Tibial nerve (tissue), 4 donors: ENCODE measurements around the gene NCOA5. TPM values are rescaled to one million over a fixed set of nuclear protein-coding genes. Genes with fewer than 3 reads are reported as not detected.

ENCODE experiments used
- DNase-seq, 2 donors: peaks; one replicate each; pipeline ENCODE4 v3.0.0-alpha.2; 2019; ENCODE audit warnings: low spot score in 2 of 2
- H3K27ac ChIP-seq, 4 donors: fragments of 200-600 bp; sonication (generic) in 3 of 4; one replicate each; pipeline ENCODE4 v1.5.1; 2017 to 2019; ENCODE audit warnings: mild to moderate bottlenecking in 1 of 4
- H3K27me3 ChIP-seq, 2 donors: fragments of 200-600 bp; sonication (generic) in 1 of 2; one replicate each; pipeline versions ENCODE4 v1.5.1 to v1.6.0; 2017 to 2019
- H3K36me3 ChIP-seq, 3 donors: fragments of 200-600 bp; sonication (generic); one replicate each; pipeline ENCODE4 v1.5.1; 2018 to 2019
- H3K4me1 ChIP-seq, 4 donors: fragments of 200-600 bp; sonication (generic) in 3 of 4; one replicate each; pipeline ENCODE4 v1.5.1; 2017 to 2019
- H3K4me3 ChIP-seq, 4 donors: fragments of 200-600 bp; sonication (generic) in 3 of 4; one replicate each; pipeline ENCODE4 v1.5.1; 2017 to 2019; ENCODE audit warnings: mild to moderate bottlenecking in 1 of 4, moderate library complexity in 1 of 4
- H3K9me3 ChIP-seq, 4 donors: fragments of 200-600 bp; sonication (generic) in 3 of 4; one replicate each; pipeline ENCODE4 v1.5.1; 2017 to 2019
- EP300 ChIP-seq, 2 donors: sonication (generic); formaldehyde crosslinking; IDR thresholded peaks; one replicate each; pipeline ENCODE4 v1.6.1; 2017; ENCODE audit warnings: antibody characterized with exemption in 2 of 2, mild to moderate bottlenecking in 1 of 2
- POLR2A ChIP-seq, 2 donors: fragments of 450-650 bp; IDR thresholded peaks; one replicate each; pipeline ENCODE4 v1.6.1; 2017; ENCODE audit warnings: antibody characterized with exemption in 2 of 2, mild to moderate bottlenecking in 2 of 2, moderate library complexity in 2 of 2
- WGBS, 2 donors: methylation state at CpG; one replicate each; pipeline ENCODE4 v1.1.5; 2018; 5-methylcytosine and 5-hydroxymethylcytosine counted together
- total RNA-seq, 4 donors: library from RNA; depleted of rRNA; stranded (reverse); fragments of >200 nt; gene quantifications; one replicate each; pipeline ENCODE4 v1.1.0, GENCODE V29; 2016
- TF ChIP-seq, protein P1 (sequence below), 5 experiments: fragments of 200-600 bp in 3 of 5; fragments of 450-650 bp in 2 of 5; sonication (generic) in 3 of 5; IDR thresholded peaks; one replicate each; pipeline ENCODE4 v1.5.1; 2016 to 2019; ENCODE audit warnings: antibody characterized with exemption in 5 of 5, mild to moderate bottlenecking in 3 of 5, moderate library complexity in 2 of 5

The NCOA5 gene
- total RNA-seq, 4 donors from 2014 or later, result 34.8 to 71.4 (median 47.2) TPM

GRCh38 chr20:46056027-46056833 is 33.5 kb downstream of the NCOA5 start:
- Histone ChIP-seq H3K27ac (no peak overlapping the region), H3K9me3 (no peaks in the 10 kb centered on the region), H3K36me3 (peaks cover 0 to 30% (median 0%) of the 10 kb centered on the region in 3 donors), H3K4me3 (no peak overlapping the region), H3K27me3 (peaks cover 0 to 25% of the 10 kb centered on the region in 2 donors), H3K4me1 (peaks cover 0 to 41% (median 25%) of the 10 kb centered on the region in 4 donors)
- no peak for TF ChIP-seq EP300 (IDR thresholded peaks at IDR 0.05)
- TF ChIP-seq, protein P1, sequence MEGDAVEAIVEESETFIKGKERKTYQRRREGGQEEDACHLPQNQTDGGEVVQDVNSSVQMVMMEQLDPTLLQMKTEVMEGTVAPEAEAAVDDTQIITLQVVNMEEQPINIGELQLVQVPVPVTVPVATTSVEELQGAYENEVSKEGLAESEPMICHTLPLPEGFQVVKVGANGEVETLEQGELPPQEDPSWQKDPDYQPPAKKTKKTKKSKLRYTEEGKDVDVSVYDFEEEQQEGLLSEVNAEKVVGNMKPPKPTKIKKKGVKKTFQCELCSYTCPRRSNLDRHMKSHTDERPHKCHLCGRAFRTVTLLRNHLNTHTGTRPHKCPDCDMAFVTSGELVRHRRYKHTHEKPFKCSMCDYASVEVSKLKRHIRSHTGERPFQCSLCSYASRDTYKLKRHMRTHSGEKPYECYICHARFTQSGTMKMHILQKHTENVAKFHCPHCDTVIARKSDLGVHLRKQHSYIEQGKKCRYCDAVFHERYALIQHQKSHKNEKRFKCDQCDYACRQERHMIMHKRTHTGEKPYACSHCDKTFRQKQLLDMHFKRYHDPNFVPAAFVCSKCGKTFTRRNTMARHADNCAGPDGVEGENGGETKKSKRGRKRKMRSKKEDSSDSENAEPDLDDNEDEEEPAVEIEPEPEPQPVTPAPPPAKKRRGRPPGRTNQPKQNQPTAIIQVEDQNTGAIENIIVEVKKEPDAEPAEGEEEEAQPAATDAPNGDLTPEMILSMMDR (IDR thresholded peaks at IDR 0.05), result no peak
- no peak for TF ChIP-seq POLR2A (IDR thresholded peaks at IDR 0.05)
- DNase-seq, result no peak
- WGBS, 2 donors, result 79 to 80% methylated on average over 15 of the region's 15 CpGs

GRCh38 chr20:46055269-46055668 is 34.5 kb downstream of the NCOA5 start:
- DNase-seq, result no peak
- 35 to 50% methylated on average over 1 of the region's 1 CpG for WGBS, 2 donors
- Histone ChIP-seq H3K27me3 (peaks cover 0 to 25% of the 10 kb centered on the region in 2 donors), H3K4me1 (peaks cover 0 to 31% (median 20%) of the 10 kb centered on the region in 4 donors), H3K27ac (no peak overlapping the region), H3K36me3 (peaks cover 0 to 20% (median 0%) of the 10 kb centered on the region in 3 donors), H3K9me3 (no peaks in the 10 kb centered on the region), H3K4me3 (no peak overlapping the region)
- TF ChIP-seq POLR2A (IDR thresholded peaks at IDR 0.05), result no peak
- TF ChIP-seq EP300 (IDR thresholded peaks at IDR 0.05), result no peak
- TF ChIP-seq, protein P1 (IDR thresholded peaks at IDR 0.05), result no peak

DNA sequence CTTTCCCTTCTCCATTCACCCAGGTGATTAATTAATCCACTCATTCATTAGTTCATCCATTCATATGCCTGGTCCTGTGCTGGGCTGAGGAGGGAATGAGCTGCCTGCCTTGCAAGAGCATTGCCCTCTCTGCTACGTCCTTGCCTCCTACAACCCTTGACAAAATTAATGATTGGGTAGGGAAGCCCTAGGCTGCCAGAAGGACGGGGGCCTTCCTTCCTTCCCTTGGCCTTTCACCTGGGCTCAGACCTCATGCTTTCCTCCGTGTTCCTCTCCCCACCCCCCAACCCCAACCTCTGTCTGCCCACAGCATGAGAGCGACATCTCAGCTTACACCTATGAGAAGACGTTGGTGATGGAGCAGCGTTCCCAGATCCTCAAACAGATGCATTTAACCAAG is 35.2 kb downstream of the NCOA5 start:
- no peak overlapping the region for H3K4me3 ChIP-seq
- DNase-seq, result no peak
- peaks cover 0 to 25% of the 10 kb centered on the region in 2 donors for H3K27me3 ChIP-seq
- WGBS, 2 donors, result 32 to 53% methylated on average over 6 of the region's 6 CpGs
- TF ChIP-seq POLR2A (IDR thresholded peaks at IDR 0.05) (no peak), EP300 (IDR thresholded peaks at IDR 0.05) (no peak)
- TF ChIP-seq, protein P1 (IDR thresholded peaks at IDR 0.05), result no peak
- H3K9me3 ChIP-seq, result no peaks in the 10 kb centered on the region
- H3K36me3 ChIP-seq, result peaks cover 0 to 14% (median 0%) of the 10 kb centered on the region in 3 donors
- H3K4me1 ChIP-seq, result peaks cover 0 to 28% (median 18%) of the 10 kb centered on the region in 4 donors
- H3K27ac ChIP-seq, result no peak overlapping the region

- no peak for DNase-seq
- 92 to 97% methylated on average over 8 of the region's 8 CpGs for WGBS, 2 donors
- TF ChIP-seq EP300 (IDR thresholded peaks at IDR 0.05) (no peak), POLR2A (IDR thresholded peaks at IDR 0.05) (no peak)
- TF ChIP-seq, protein P1 (IDR thresholded peaks at IDR 0.05), result no peak
- peaks cover 0 to 12% (median 0%) of the 10 kb centered on the region in 3 donors for H3K36me3 ChIP-seq
- peaks cover 0 to 16% (median 10%) of the 10 kb centered on the region in 4 donors for H3K4me1 ChIP-seq
- no peaks in the 10 kb centered on the region for H3K9me3 ChIP-seq
- no peak overlapping the region for H3K4me3 ChIP-seq
- H3K27ac ChIP-seq, result no peak overlapping the region
- H3K27me3 ChIP-seq, result peaks cover 0 to 25% of the 10 kb centered on the region in 2 donors
These were observed 36.3 kb downstream of the NCOA5 start for GRCh38 chr20:46053416-46053815.
